Breast epithelium (tissue), 3 donors: Measurements from ENCODE around the gene DHRS3.

Experiments
- CTCF ChIP-seq, 3 donors: fragments of 450-650 bp; IDR thresholded peaks; one replicate each; pipeline ENCODE4 v1.5.1; 2016 to 2017; ENCODE audit warnings: antibody characterized with exemption in 3 of 3, mild to moderate bottlenecking in 3 of 3, moderate library complexity in 3 of 3
- POLR2A ChIP-seq: fragments of 450-650 bp; IDR thresholded peaks from one replicate; pipeline ENCODE4 v1.6.1; 2016; ENCODE audit warnings: antibody characterized with exemption, mild to moderate bottlenecking, moderate library complexity
- POLR2AphosphoS5 ChIP-seq, 3 donors: sonication (generic); formaldehyde crosslinking; IDR thresholded peaks; one replicate each; pipeline ENCODE4 v1.6.1; 2017; ENCODE audit warnings: antibody characterized with exemption in 3 of 3

- TF ChIP-seq CTCF (IDR thresholded peaks at IDR 0.05) (no peak), POLR2A (no peak), POLR2AphosphoS5 (IDR thresholded peaks at IDR 0.05) (no peak)
Measured at GRCh38 chr1:12530462-12531178, 87.4 kb downstream of the DHRS3 start.
